Parathyroid adenoma (tissue), 2 donors: ENCODE measurements around the gene SLF2.

ENCODE experiments used
- H2AFZ ChIP-seq: fragments of 300-600 bp; sonication (generic); one replicate; pipeline ENCODE4 v1.7.0; 2017; ENCODE audit warnings: antibody characterized with exemption, mild to moderate bottlenecking
- H3K27ac ChIP-seq: fragments of 300-600 bp; sonication (generic); one replicate; pipeline ENCODE4 v1.7.0; 2017
- H3K27me3 ChIP-seq: fragments of 300-600 bp; sonication (generic); one replicate; pipeline ENCODE4 v1.7.0; 2017; ENCODE audit warnings: low read length; ENCODE audit not compliant: control insufficient read depth, insufficient read depth
- H3K36me3 ChIP-seq: fragments of 300-600 bp; sonication (generic); one replicate; pipeline ENCODE4 v1.7.0; 2017; ENCODE audit warnings: low read length; ENCODE audit not compliant: control insufficient read depth, insufficient read depth
- H3K4me1 ChIP-seq: fragments of 300-600 bp; sonication (generic); one replicate; pipeline ENCODE4 v1.7.0; 2017; ENCODE audit warnings: control low read depth
- H3K4me2 ChIP-seq: fragments of 300-600 bp; sonication (generic); one replicate; pipeline ENCODE4 v1.7.0; 2017; ENCODE audit warnings: low read length
- H3K4me3 ChIP-seq: fragments of 300-600 bp; sonication (generic); one replicate; pipeline ENCODE4 v1.7.0; 2017; ENCODE audit warnings: low read depth, low read length
- H3K79me2 ChIP-seq: fragments of 300-600 bp; sonication (generic); one replicate; pipeline ENCODE4 v1.7.0; 2017; ENCODE audit warnings: control low read depth
- H3K9ac ChIP-seq: fragments of 300-600 bp; sonication (generic); one replicate; pipeline ENCODE4 v1.7.0; 2017; ENCODE audit warnings: mild to moderate bottlenecking
- H3K9me3 ChIP-seq: fragments of 300-600 bp; sonication (generic); one replicate; pipeline ENCODE4 v1.7.0; 2017; ENCODE audit warnings: low read length; ENCODE audit not compliant: control insufficient read depth
- CTCF ChIP-seq: fragments of 300-600 bp; sonication (generic); IDR thresholded peaks from one replicate; pipeline ENCODE4 v1.7.0; 2017; ENCODE audit warnings: antibody characterized with exemption, mild to moderate bottlenecking
- donor health status: primary hyperparathyroidism.

SLF2 gene

GRCh38 chr10:100872034-100872791 is 40.5 kb upstream of the SLF2 start:
- H3K4me1 ChIP-seq, result no peaks in the 10 kb centered on the region
- no peaks in the 10 kb centered on the region for H3K9me3 ChIP-seq
- no peaks in the 10 kb centered on the region for H3K27me3 ChIP-seq
- peak; percentile 39 for TF ChIP-seq CTCF
- H3K79me2 ChIP-seq, result no peaks in the 10 kb centered on the region
- no peak overlapping the region for H3K9ac ChIP-seq
- no peaks in the 10 kb centered on the region for H3K36me3 ChIP-seq
- no peak overlapping the region for H3K4me2 ChIP-seq
- H2AFZ ChIP-seq, result no peak overlapping the region
- H3K4me3 ChIP-seq, result no peak overlapping the region
- no peak overlapping the region for H3K27ac ChIP-seq

- H3K9ac ChIP-seq, result no peak overlapping the region
- H2AFZ ChIP-seq, result no peak overlapping the region
- H3K4me3 ChIP-seq, result no peak overlapping the region
- no peak for TF ChIP-seq CTCF
- no peak overlapping the region for H3K4me2 ChIP-seq
- no peaks in the 10 kb centered on the region for H3K9me3 ChIP-seq
- H3K27ac ChIP-seq, result no peak overlapping the region
- H3K4me1 ChIP-seq, result no peaks in the 10 kb centered on the region
- no peaks in the 10 kb centered on the region for H3K79me2 ChIP-seq
- no peaks in the 10 kb centered on the region for H3K36me3 ChIP-seq
- no peaks in the 10 kb centered on the region for H3K27me3 ChIP-seq
Measured at GRCh38 chr10:100873146-100873826, 39.5 kb upstream of the SLF2 start.

GRCh38 chr10:100873827-100874326 is 38.9 kb upstream of the SLF2 start:
- H3K27ac ChIP-seq, result no peak overlapping the region
- no peak overlapping the region for H3K9ac ChIP-seq
- H3K27me3 ChIP-seq, result no peaks in the 10 kb centered on the region

GRCh38 chr10:100874702-100875483 is 37.9 kb upstream of the SLF2 start:
- no peaks in the 10 kb centered on the region for H3K27me3 ChIP-seq

More at GRCh38 chr10:100873827-100874326, 38.9 kb upstream of the SLF2 start:
- no peaks in the 10 kb centered on the region for H3K4me1 ChIP-seq
- H2AFZ ChIP-seq, result no peak overlapping the region
- no peak overlapping the region for H3K4me3 ChIP-seq
- no peaks in the 10 kb centered on the region for H3K79me2 ChIP-seq
- H3K4me2 ChIP-seq, result no peak overlapping the region
- no peaks in the 10 kb centered on the region for H3K36me3 ChIP-seq
- no peak for TF ChIP-seq CTCF
- no peaks in the 10 kb centered on the region for H3K9me3 ChIP-seq

More at GRCh38 chr10:100874702-100875483, 37.9 kb upstream of the SLF2 start:
- no peaks in the 10 kb centered on the region for H3K4me1 ChIP-seq
- H2AFZ ChIP-seq, result no peak overlapping the region
- no peaks in the 10 kb centered on the region for H3K79me2 ChIP-seq
- H3K27ac ChIP-seq, result no peak overlapping the region
- H3K9ac ChIP-seq, result no peak overlapping the region
- no peaks in the 10 kb centered on the region for H3K36me3 ChIP-seq
- no peaks in the 10 kb centered on the region for H3K9me3 ChIP-seq
- no peak overlapping the region for H3K4me3 ChIP-seq
- no peak for TF ChIP-seq CTCF
- H3K4me2 ChIP-seq, result no peak overlapping the region
